Right renal pelvis (tissue), 4 donors: ENCODE measurements around the gene NSG2. TPM values are rescaled to one million over a fixed set of nuclear protein-coding genes. Genes with fewer than 3 reads are reported as not detected.
"Not testable (repeated sequence)": the region's sequence is repeated elsewhere in the genome, so short reads cannot be mapped to it uniquely, and the experiment has no call there.

Experiments used
- DNase-seq, 4 donors: peaks; one replicate each; pipeline ENCODE4 v3.0.0-alpha.2; 2013; ENCODE audit warnings: low read depth in 4 of 4, low spot score in 3 of 4, missing footprints in 1 of 4
- polyA plus RNA-seq, 4 donors: library from polyadenylated mRNA; unstranded; fragments of 120-200 nt; gene quantifications; one replicate each; pipeline ENCODE4 v1.2.1, GENCODE V29; 2013; ENCODE audit not compliant: insufficient read length in 4 of 4

The NSG2 gene
- polyA plus RNA-seq, 4 donors: 0.18 to 1.6 (median 0.38) TPM

- DNase-seq: no peak
Observed at GRCh38 chr5:174097486-174098185, 52.1 kb downstream of the NSG2 start.

GRCh38 chr5:174098694-174099093 is 53.2 kb downstream of the NSG2 start:
- DNase-seq: no peak

GRCh38 chr5:174100490-174100889 is 55.0 kb downstream of the NSG2 start:
- no peak for DNase-seq

GRCh38 chr5:174101195-174101730 is 55.8 kb downstream of the NSG2 start:
- DNase-seq: no peak

- DNase-seq: not testable (repeated sequence)
Observed at GRCh38 chr5:174102574-174102973, 57.1 kb downstream of the NSG2 start.

GRCh38 chr5:174106997-174107655 is 61.6 kb downstream of the NSG2 start:
- DNase-seq: no peak

GRCh38 chr5:174108745-174109144 is 63.2 kb downstream of the NSG2 start:
- DNase-seq: no peak

DNA sequence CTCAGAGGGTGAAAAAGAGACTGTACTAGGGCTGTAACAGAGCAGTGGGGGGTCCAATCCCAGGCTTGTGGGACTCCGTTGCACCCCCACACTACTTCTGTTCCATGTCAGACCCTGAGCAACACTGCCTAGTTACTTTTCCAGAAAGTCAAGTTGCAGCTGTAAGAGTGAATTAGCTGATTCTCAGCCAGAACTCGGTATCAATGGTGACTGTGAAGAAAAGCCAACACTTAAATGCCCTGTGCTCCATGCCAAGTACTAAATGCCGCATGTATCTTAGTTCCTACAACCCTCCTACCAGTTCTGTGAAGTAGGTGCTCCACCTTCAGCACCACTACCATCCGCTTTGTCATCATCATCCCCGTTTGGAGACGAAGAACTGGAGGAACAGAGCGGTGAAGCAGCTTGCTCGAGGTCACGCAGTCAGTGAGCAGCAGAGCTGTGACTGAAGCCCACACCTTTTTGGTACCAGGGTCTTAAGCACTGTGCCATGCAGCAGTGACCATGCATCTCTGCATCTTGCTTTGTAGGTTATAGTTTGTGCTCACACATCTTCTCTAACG is 64.3 kb downstream of the NSG2 start:
- no peak for DNase-seq

DNA sequence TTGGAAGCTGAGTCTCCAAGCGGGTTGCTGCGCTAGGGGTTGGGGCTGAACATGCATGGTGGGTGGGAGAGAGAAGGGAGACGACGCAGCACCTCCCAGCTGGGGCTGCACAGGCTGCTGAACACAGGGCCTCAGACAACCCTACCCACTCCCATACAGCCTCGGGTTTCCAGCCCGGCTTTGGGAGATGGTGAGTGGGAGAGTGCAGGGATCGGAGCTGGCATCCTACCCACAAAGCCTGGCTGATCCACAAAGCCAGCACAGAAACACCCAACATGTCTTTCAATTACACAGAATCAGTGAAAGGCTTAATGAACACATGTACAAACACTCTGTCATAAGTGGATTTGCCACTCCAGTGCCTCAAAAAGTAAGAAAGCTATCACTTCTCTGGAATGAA is 64.8 kb downstream of the NSG2 start:
- no peak for DNase-seq

DNA sequence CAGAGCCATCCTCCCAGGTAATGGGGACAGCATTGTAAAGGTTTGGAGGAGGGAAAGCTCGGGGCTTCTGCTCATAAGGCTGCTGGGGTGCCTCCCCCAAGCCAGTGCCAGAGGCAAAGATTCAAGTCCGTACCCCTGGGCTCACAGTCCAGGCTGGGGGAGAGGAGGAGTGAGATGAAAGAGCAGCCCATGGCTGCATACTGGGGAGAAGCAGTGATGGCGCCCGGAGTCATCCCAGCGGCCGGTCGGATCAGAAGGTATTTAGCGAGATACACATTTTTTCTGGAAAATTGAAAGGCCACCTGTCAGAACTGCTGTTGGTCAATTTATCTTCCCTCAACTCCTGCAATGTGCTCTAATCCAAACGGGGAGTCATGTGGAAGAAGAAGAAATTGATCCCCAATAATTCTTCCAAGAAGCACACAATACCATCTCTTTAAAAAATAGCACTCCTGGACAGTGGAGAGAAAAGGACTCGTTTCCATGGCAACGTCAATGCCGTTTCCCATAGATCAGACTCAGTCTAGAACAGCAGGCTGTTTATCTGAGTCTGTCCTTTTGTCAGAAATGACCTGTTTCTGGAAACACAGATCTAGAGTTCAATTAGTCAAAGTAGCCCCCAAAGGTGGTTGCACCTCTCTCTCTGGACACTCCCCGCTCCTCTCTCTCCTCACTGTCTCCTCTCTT is 65.9 kb downstream of the NSG2 start:
- DNase-seq: no peak

GRCh38 chr5:174115226-174115625 is 69.7 kb downstream of the NSG2 start:
- DNase-seq: no peak

DNA sequence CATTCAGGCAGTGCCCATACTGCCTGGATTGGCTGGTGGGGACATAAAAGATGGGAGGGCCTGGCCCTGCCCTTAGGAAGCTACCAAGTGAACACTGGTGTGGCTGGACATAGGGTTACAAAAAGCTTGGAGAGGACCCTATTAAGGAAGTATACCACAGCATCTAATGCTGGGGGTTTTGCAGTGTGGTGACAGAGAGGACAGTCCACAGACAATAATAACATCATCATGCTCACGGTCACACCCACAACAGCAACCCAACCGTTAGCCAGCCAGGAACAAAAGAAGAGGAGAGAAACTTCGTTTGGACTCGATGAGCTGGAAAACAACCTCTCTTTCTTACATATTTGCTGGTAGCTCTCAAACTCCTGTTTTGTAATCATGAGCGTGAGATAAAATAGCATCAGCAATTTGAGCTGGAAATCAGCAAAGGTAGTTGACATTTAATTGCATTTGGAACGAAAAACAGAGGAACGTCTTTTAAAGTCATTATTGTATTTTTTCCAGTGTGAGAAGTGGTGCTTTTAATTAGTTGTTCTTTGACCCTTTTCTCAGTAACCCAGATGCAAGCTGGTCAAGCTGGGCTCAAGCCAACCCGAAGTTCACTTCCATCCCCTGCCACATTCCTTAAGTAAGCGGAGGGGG is 73.4 kb downstream of the NSG2 start:
- no peak for DNase-seq

GRCh38 chr5:174119468-174119881 is 74.0 kb downstream of the NSG2 start:
- peak in 2 of 4 donors; percentile 1 to 7 for DNase-seq

DNA sequence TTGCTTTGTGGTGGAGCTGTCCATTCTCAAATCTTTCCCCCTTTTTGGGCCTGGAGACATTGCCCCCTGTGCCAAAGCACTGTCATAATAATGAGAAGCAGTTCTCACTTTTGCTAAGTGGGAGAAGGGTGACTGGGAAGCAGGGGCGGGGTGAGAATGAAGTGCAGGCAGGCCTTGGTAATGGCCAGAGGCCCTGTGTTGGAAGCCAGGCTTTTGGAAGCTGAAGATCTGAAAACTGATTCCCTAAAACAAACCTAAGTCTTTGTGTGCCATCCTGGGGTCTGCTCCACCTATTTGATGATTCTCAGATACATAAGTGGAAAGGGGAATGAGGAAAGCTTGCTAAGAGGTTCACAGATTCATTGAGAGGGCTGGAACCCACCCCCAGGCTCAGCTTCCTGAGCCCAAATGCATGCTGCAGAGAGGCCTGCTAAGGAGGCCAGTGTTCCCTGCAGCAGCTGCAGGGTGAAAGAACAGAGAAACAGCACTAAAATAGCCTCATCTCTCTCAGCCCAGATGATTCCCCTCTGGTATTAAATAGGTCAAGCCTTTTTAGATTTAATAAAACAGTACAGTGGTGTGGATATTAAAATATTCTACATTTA is 75.0 kb downstream of the NSG2 start:
- no peak for DNase-seq

- no peak for DNase-seq
Observed at GRCh38 chr5:174134545-174134944, 89.0 kb downstream of the NSG2 start.

- DNase-seq: no peak
Observed at GRCh38 chr5:174139623-174140022, 94.1 kb downstream of the NSG2 start.

DNA sequence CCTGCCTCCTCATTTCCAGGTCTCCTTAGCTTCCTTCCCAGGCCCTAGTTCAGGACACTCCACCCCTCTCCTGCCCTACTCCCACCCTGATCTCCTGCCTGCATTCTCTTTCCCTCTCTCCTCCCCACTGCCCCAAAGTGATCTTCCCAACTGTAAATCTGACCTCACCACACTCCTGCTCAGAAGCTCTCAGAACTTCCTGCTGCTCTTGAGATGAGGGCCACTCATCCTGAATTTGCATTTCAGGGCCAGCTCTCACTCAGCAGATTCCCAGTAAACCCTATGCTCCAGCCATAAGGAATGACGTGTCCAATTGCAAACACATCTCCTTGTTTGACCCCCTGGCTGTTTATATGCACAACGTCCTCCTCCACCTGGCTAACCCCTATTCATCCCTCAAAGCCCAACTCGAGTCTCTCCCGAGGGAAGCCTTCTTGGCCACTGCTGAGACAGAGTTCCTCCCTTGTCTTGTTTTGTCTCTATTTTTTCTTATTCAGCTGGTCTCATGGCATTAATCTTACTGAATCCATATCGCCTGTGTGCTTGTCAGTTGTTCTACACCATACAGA is 95.0 kb downstream of the NSG2 start:
- no peak for DNase-seq

GRCh38 chr5:174141398-174141797 is 95.9 kb downstream of the NSG2 start:
- DNase-seq: no peak

DNA sequence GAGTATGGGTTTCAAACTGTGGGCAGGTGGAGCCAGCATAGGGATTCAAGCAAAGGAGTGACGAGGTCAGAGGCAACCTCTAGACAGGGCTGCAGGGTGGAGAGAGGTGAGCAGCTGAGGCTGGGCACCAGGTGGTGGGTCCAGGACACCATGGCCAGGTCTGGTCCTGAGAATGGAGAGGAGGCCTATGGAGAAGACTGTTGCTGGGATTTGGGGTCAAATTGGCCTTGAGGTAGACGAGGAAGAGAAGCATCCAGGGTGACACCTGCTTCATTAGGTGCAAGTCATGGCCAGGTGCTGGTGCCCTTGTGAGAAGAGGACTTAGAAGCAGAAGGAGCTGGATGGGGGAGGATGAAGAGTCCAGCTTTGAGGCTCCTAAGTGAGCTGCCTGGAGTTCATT is 99.6 kb downstream of the NSG2 start:
- DNase-seq: no peak

- DNase-seq: no peak
Observed at GRCh38 chr5:174145821-174146220, 100.3 kb downstream of the NSG2 start.
